Ectodermal cell (in vitro differentiated cells): ENCODE measurements around the gene PKP4.
"Not testable (repeated sequence)": the region's sequence is repeated elsewhere in the genome, so short reads cannot be mapped to it uniquely, and the experiment has no call there.

Experiments used
- H3K27ac ChIP-seq: 2 replicates; pipeline ENCODE4 v1.7.0; 2013; ENCODE audit warnings: mild to moderate bottlenecking, low read depth, low read length; ENCODE audit not compliant: insufficient read depth, poor library complexity, severe bottlenecking
- H3K27me3 ChIP-seq: 2 replicates; pipeline ENCODE4 v1.7.0; 2013; ENCODE audit warnings: mild to moderate bottlenecking, low read length; ENCODE audit not compliant: insufficient read depth, control insufficient read depth, poor library complexity, severe bottlenecking
- H3K36me3 ChIP-seq: one replicate; pipeline ENCODE4 v1.7.0; 2013; ENCODE audit warnings: low read length; ENCODE audit not compliant: control insufficient read depth, insufficient read depth
- H3K4me1 ChIP-seq: one replicate; pipeline ENCODE4 v1.7.0; 2013; ENCODE audit warnings: low read length; ENCODE audit not compliant: control insufficient read depth, insufficient read depth
- H3K4me3 ChIP-seq: 2 replicates; pipeline ENCODE4 v1.7.0; 2013; ENCODE audit warnings: low read depth, low read length, control low read depth; ENCODE audit not compliant: insufficient read depth
- H3K9me3 ChIP-seq: 2 replicates; pipeline ENCODE4 v1.7.0; 2013; ENCODE audit warnings: mild to moderate bottlenecking, low read length, moderate library complexity; ENCODE audit not compliant: control insufficient read depth
- WGBS, 2 experiments: methylation state at CpG; one replicate each; pipeline ENCODE4 v1.1.7; 2013; ENCODE audit warnings: missing lambda C conversion rate in 2 of 2; 5-methylcytosine and 5-hydroxymethylcytosine counted together

PKP4 gene

DNA sequence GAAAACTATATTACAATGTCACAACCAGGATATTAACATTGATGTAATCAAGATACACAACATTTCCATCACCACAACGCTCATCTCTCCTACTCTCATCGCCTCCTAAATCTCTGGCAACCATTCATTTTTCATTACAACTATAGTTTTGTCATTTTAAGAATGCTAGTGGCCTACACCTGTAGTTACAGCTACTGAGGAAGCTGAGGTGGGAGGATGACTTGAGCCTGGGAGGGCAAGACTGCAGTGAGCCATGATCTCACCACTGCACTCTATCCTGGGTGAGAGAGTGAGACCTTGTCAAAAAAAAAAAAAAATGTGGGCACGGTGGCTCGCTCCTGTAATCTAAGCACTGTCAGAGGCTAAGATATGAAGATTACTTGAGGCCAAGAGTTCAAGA lies 10.5 kb downstream of the PKP4 start:
- Histone ChIP-seq H3K4me1 (no peaks in the 10 kb centered on the region), H3K36me3 (no peaks in the 10 kb centered on the region), H3K27ac (no peak overlapping the region), H3K4me3 (no peak overlapping the region), H3K27me3 (no peaks in the 10 kb centered on the region), H3K9me3 (no peaks in the 10 kb centered on the region)
- WGBS, 2 experiments = 91 to 98% methylated on average over 4 of the region's 4 CpGs

DNA sequence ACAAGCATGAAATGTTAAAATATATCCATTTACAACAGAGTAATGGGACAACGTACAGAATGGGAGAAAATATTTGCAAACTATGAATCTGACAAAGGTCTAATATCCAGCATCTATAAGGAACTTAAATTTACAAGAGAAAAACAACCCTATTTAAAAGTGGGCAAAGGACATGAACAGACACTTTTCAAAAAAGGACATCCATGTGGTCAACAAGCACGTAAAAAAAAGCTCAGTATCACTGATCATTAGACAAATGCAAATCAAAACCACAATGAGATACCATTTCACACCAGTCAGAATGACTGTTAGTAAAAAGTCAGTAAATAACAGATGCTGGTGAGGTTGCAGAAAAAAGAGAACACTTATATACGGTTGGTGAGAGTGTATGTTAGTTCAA lies 16.1 kb downstream of the PKP4 start:
- H3K9me3 ChIP-seq, H3K27ac ChIP-seq, H3K4me1 ChIP-seq, H3K4me3 ChIP-seq, H3K27me3 ChIP-seq, H3K36me3 ChIP-seq: not testable (repeated sequence)
- WGBS, 2 experiments = 91 to 98% methylated on average over 2 to 3 of the region's 3 CpGs

DNA sequence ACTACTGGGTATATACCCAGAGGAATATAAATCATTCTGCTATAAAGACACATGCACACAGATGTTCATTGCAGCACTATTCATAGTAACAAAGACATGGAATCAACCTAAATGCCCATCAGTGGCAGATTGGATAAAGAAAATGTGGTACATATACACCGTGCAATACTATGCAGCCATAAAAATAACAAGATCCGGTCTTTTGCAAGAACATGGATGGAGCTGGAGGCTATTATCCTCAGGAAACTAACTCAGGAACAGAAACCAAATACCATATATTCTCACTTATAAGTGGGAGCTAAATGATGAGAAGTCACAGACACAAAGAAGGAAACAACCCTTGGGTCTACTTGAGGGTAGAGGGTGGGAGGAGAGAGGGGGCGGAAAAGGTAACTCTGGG lies 16.5 kb downstream of the PKP4 start:
- H3K4me1 ChIP-seq, H3K36me3 ChIP-seq, H3K27me3 ChIP-seq, H3K27ac ChIP-seq, H3K4me3 ChIP-seq, H3K9me3 ChIP-seq: not testable (repeated sequence)
- WGBS, 2 experiments = 85 to 96% methylated on average over 3 of the region's 3 CpGs

DNA sequence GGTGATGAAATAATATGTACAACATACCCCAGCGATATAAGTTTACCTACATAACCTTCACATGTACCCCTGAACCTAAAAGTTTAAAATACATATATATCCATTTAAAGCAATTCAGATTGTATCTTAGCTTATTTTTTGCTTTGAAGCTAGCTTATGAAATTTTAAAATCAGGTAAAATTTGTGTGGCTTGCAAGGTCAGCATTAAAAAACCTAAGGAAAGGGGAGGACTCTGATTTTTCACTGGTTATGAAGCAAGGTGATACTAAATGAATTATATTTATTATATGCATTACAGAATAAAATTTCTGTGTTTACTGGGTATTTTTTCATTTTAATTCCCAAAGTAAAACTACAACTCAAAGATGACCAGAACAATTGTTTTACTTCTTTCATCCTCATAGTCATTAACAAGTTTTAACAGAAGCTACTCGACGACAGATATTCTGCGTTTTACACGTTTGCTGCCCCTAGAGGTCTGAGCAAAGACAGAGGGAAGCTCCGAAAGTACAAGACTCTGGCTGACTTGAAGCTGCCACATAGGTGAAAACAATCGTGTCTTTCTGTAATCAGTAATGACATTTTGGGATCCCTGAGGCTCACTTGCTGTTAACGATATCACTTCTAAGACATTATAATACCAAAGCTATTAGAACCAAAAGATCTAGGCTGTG lies 17.1 kb downstream of the PKP4 start:
- Histone ChIP-seq H3K27me3 (no peaks in the 10 kb centered on the region), H3K9me3 (no peaks in the 10 kb centered on the region), H3K4me3 (no peak overlapping the region), H3K36me3 (no peaks in the 10 kb centered on the region), H3K4me1 (peaks cover 5% of the 10 kb centered on the region), H3K27ac (no peak overlapping the region)
- WGBS, 2 experiments = 56 to 59% methylated on average over 7 of the region's 8 CpGs

DNA sequence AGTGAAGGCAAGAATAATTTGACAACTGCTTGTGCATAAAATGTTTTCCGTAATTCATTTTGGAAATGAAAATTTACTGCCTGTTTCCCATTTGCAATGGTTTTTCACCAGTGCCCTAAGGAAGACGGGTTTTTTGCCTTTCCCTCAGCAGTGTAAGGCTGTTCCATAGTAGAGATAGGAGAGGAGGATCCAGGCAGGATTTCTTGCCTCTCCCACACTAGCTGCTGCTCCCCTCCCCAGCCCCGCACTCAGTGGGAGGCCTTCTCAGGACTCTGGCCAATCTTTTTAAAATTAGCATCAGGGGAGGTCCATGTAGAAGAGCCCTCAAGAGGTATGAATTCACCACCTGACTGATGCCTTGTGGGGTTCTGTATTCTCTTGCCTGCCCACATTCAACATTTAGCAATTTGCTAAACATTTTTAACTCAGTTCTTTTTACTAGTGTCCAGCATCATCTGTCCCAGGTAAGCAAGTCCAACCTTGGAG lies 17.8 kb downstream of the PKP4 start:
- H3K4me1 ChIP-seq, H3K36me3 ChIP-seq, H3K27me3 ChIP-seq, H3K27ac ChIP-seq, H3K9me3 ChIP-seq, H3K4me3 ChIP-seq: not testable (repeated sequence)
- WGBS, 2 experiments = 76 to 84% methylated on average over 3 of the region's 3 CpGs

DNA sequence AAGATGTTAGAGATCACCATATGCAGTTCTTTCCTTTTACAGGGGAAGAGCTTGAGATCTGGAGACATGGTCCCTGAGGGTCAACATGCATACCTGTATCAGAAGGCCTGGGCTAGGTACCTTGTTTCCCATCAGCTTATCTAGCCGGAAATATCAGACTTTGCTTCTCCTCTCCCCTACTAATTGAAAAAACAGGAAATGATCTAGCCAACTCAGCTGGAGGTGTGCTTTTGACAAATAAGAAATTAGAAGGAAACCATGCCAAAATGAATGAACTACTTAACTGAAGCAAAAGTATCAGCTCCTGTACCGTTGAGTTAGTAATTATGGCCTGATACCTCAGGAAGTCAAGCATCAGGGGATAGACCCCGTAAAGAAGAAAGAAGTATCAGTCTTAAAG lies 20.4 kb downstream of the PKP4 start:
- WGBS, 2 experiments = 89 to 91% methylated on average over 3 of the region's 3 CpGs
- no peak overlapping the region for H3K27ac ChIP-seq
- no peak overlapping the region for H3K4me3 ChIP-seq
- H3K4me1 ChIP-seq = peaks cover 5% of the 10 kb centered on the region
- H3K9me3 ChIP-seq = no peaks in the 10 kb centered on the region
- H3K36me3 ChIP-seq = no peaks in the 10 kb centered on the region
- H3K27me3 ChIP-seq = no peaks in the 10 kb centered on the region

DNA sequence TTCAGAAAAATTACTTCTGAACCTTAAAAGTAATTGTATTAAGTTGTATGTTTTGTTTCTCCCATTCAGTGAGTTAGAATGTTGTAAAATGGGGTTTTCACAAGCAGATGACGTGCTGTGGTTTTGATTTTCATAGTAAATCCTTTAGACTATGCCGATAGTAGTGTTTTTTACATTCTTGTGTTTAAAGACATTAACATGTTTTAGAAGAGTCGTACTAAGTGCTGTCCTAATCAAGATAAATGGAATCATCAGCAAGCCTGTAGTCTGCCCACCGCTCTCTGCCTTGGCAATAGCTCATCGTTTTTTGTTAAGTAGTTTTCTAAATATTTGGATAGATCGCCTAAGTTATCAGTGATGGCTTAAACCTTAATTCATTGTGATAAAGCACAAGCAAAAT lies 21.5 kb downstream of the PKP4 start:
- Histone ChIP-seq H3K36me3 (no peaks in the 10 kb centered on the region), H3K27ac (no peak overlapping the region), H3K27me3 (no peaks in the 10 kb centered on the region), H3K4me3 (no peak overlapping the region), H3K4me1 (peaks cover 5% of the 10 kb centered on the region), H3K9me3 (no peaks in the 10 kb centered on the region)
- WGBS, 2 experiments = 97 to 98% methylated on average over 5 to 6 of the region's 6 CpGs

DNA sequence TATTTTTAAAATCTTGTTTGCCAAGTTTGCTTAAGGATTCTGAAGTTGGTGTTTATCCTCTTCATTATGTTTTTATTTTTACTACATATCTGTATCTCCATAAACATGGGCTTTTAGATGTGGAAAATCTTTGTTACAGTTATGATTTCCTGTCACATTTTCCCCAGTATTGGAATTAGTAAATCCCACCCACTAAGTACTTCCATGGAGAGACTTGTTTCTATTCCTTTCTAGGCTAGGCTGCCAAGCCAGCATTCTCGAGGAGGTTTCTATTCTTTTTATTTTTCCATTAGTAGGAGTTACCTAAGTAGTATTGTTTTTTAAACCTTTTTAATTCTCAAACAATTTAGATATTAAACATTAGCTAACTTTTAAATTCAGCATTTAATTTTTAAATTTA lies 22.1 kb downstream of the PKP4 start:
- Histone ChIP-seq H3K27me3 (no peaks in the 10 kb centered on the region), H3K4me3 (no peak overlapping the region), H3K9me3 (no peaks in the 10 kb centered on the region), H3K27ac (no peak overlapping the region), H3K36me3 (no peaks in the 10 kb centered on the region), H3K4me1 (peaks cover 4% of the 10 kb centered on the region)
- no CpG with 5 or more reads among the region's 1 CpG for WGBS, 2 experiments

DNA sequence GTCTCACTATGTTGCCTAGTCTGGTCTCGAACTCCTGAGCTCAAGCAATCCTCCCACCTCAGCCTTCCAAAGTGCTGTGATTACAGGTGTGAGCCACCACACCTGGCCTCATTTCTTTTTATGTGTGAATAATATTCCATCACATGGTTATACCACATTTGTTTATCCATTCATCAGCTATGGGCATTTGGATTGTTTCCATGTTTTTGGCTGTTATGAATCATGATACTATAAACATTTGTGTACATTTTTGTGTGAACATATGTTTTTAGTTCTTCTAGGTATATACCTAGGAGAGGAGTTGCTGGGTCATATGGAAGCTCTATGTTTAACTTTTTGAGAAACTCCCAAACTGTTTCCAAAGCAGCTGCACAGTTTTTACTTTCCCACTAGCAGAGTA lies 24.4 kb downstream of the PKP4 start:
- Histone ChIP-seq H3K4me3 (no peak overlapping the region), H3K27ac (no peak overlapping the region), H3K9me3 (no peaks in the 10 kb centered on the region), H3K4me1 (no peaks in the 10 kb centered on the region), H3K36me3 (no peaks in the 10 kb centered on the region), H3K27me3 (no peaks in the 10 kb centered on the region)
- WGBS, 2 experiments = 100% methylated on average over 1 of the region's 1 CpG; no CpG with 5 or more reads in 1 of the 2 experiments

DNA sequence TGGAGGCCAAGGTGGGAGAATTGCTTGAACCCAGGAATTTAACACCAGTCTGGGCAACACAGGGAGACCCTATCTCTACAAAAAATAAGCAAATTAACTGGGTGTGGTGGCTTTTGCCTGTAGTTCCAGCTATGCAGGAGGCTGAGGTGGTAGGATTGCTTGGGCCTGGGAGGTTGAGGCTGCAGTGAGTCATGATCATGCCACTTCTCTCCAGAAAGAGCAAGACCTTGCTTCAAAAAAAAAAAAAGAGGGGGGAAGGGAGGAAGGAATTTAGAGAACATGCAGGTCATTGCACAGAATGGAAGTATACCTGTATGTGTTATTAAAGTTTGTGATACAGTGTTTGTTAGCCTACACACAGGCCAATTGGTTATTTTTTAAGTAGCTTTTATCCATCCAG lies 25.8 kb downstream of the PKP4 start:
- H3K9me3 ChIP-seq = no peaks in the 10 kb centered on the region
- H3K27ac ChIP-seq = no peak overlapping the region
- H3K4me1 ChIP-seq = peaks cover 9% of the 10 kb centered on the region
- H3K36me3 ChIP-seq = no peaks in the 10 kb centered on the region
- no peak overlapping the region for H3K4me3 ChIP-seq
- no peaks in the 10 kb centered on the region for H3K27me3 ChIP-seq
